Osteoblast (primary cell): ENCODE data around the gene PDZRN3. TPM values are rescaled to one million over a fixed set of nuclear protein-coding genes. Genes with fewer than 3 reads are reported as not detected.

ENCODE experiments used
- DNase-seq: peaks from one replicate; pipeline ENCODE4 v3.0.0; 2011; ENCODE audit warnings: low spot score, mixed read lengths; ENCODE audit not compliant: insufficient read length; ENCODE audit errors: missing footprints
- H2AFZ ChIP-seq: 2 replicates; pipeline ENCODE4 v1.6.0; 2011; ENCODE audit warnings: mild to moderate bottlenecking, low read length
- H3K27ac ChIP-seq: 2 replicates; pipeline ENCODE4 v1.5.1; 2011; ENCODE audit warnings: mild to moderate bottlenecking, low read depth, low read length, moderate library complexity
- H3K27me3 ChIP-seq: 2 replicates; pipeline ENCODE4 v1.6.0; 2012; ENCODE audit warnings: mild to moderate bottlenecking, control low read depth, inconsistent platforms, low read length, moderate library complexity; ENCODE audit not compliant: insufficient read depth
- H3K36me3 ChIP-seq: 2 replicates; pipeline ENCODE4 v1.5.1; 2011; ENCODE audit warnings: mild to moderate bottlenecking, low read length, control low read depth, moderate library complexity; ENCODE audit not compliant: insufficient read depth
- H3K4me1 ChIP-seq: 2 replicates; pipeline ENCODE4 v1.5.1; 2011; ENCODE audit warnings: mild to moderate bottlenecking, low read length, control low read depth, moderate library complexity; ENCODE audit not compliant: insufficient read depth
- H3K4me2 ChIP-seq: 2 replicates; pipeline ENCODE4 v1.6.0; 2011; ENCODE audit warnings: mild to moderate bottlenecking, low read length; ENCODE audit not compliant: insufficient read depth
- H3K4me3 ChIP-seq: fragments of 200-600 bp; sonication (generic); 3 replicates; pipeline ENCODE4 v1.5.1; 2012; ENCODE audit warnings: mild to moderate bottlenecking, low read length, inconsistent platforms; ENCODE audit not compliant: insufficient read depth
- H3K79me2 ChIP-seq: 2 replicates; pipeline ENCODE4 v1.6.0; 2012; ENCODE audit warnings: mild to moderate bottlenecking, low read length, control low read depth, inconsistent platforms; ENCODE audit not compliant: insufficient read depth
- H3K9me3 ChIP-seq: 2 replicates; pipeline ENCODE4 v1.5.1; 2011; ENCODE audit warnings: low read depth, low read length, control low read depth
- H4K20me1 ChIP-seq: 2 replicates; pipeline ENCODE4 v1.6.0; 2012; ENCODE audit warnings: mild to moderate bottlenecking, low read length, control low read depth; ENCODE audit not compliant: insufficient read depth
- total RNA-seq: library from RNA; depleted of rRNA; stranded (reverse); fragments of >200 nt; gene quantifications from 2 replicates; pipeline ENCODE4 v1.2.3, GENCODE V29; 2012
- TF ChIP-seq, protein P1 (sequence below): IDR thresholded peaks from 2 replicates; pipeline ENCODE4 v1.5.1; 2011; ENCODE audit warnings: mild to moderate bottlenecking, low read depth, low read length, moderate library complexity; ENCODE audit errors: extremely low read depth

The PDZRN3 gene
- total RNA-seq, 1 donor = 26.4 TPM

DNA sequence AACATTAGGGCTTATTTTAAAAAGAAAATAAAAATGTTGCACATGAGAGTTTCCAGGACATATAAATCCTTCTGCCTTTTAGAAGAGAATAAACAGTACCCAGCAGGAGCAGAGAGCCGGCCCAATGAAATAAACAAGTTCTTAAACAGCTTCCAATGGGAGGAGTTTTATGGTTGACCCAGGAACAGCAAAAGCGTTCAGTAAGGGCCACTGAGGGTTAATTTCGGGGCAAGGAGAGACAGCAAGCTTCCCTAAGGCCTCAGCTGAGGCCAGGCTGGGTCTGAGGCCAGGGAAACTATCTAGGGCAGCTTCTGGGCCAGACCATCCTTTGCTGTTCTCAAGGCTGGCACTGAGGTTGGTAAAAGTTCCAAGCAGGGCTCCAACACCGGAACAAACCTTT is 3.4 kb downstream of the PDZRN3 start:
- TF ChIP-seq, protein P1, sequence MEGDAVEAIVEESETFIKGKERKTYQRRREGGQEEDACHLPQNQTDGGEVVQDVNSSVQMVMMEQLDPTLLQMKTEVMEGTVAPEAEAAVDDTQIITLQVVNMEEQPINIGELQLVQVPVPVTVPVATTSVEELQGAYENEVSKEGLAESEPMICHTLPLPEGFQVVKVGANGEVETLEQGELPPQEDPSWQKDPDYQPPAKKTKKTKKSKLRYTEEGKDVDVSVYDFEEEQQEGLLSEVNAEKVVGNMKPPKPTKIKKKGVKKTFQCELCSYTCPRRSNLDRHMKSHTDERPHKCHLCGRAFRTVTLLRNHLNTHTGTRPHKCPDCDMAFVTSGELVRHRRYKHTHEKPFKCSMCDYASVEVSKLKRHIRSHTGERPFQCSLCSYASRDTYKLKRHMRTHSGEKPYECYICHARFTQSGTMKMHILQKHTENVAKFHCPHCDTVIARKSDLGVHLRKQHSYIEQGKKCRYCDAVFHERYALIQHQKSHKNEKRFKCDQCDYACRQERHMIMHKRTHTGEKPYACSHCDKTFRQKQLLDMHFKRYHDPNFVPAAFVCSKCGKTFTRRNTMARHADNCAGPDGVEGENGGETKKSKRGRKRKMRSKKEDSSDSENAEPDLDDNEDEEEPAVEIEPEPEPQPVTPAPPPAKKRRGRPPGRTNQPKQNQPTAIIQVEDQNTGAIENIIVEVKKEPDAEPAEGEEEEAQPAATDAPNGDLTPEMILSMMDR = no peak
- H3K4me3 ChIP-seq = peak overlapping the region; percentile 76
- H2AFZ ChIP-seq = peak overlapping the region; percentile 79
- H3K27ac ChIP-seq = peak overlapping the region; percentile 24
- H3K9me3 ChIP-seq = no peaks in the 10 kb centered on the region
- peaks cover 73% of the 10 kb centered on the region for H3K79me2 ChIP-seq
- no peak for DNase-seq
- peaks cover 44% of the 10 kb centered on the region for H3K4me1 ChIP-seq
- H3K36me3 ChIP-seq = no peaks in the 10 kb centered on the region
- H4K20me1 ChIP-seq = no peaks in the 10 kb centered on the region
- peak overlapping the region; percentile 90 for H3K4me2 ChIP-seq
- no peaks in the 10 kb centered on the region for H3K27me3 ChIP-seq

DNA sequence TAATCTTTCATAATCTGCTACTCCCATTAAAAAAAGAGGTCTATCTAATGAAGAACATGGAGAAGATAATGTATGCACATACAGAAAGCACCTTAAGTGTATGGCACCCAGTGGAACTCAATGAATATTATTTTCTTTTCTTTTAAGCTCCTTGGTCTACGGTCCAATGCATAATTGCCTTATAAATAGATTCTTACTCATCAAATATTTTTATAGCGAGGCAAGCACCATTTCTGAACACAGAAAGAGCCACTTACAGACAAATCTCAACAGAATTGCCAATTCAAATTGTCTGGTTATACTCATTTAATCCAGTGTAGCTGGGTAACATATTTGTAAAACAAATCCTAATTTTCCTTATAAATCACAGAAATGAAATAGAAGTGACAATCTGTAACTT is 6.3 kb downstream of the PDZRN3 start:
- no peaks in the 10 kb centered on the region for H3K27me3 ChIP-seq
- H4K20me1 ChIP-seq = peaks cover 6% of the 10 kb centered on the region
- no peaks in the 10 kb centered on the region for H3K9me3 ChIP-seq
- H2AFZ ChIP-seq = no peak overlapping the region
- peaks cover 45% of the 10 kb centered on the region for H3K4me1 ChIP-seq
- H3K27ac ChIP-seq = no peak overlapping the region
- DNase-seq = no peak
- TF ChIP-seq, protein P1 = no peak
- peaks cover 86% of the 10 kb centered on the region for H3K79me2 ChIP-seq
- H3K4me3 ChIP-seq = no peak overlapping the region
- no peaks in the 10 kb centered on the region for H3K36me3 ChIP-seq
- H3K4me2 ChIP-seq = no peak overlapping the region

DNA sequence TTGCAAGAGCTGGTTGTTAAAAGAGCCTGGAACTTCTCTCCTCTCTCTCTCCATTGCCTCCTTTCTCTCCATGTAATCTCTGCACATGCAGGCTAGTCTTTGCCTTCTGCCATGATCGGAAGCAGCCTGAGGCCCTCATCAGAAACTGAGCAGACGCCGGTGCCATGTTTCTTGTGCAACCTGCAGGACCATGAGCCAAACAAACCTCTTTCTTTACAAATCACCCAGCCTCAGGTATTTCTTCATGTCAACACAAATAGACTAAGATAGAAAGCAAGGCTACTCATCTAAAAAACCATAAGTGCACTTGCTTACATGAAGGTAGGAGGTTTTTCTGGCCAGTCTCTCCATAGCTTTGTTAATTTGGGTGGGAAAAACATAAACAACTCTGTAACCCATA is 8.7 kb downstream of the PDZRN3 start:
- Histone ChIP-seq H3K27me3 (no peaks in the 10 kb centered on the region), H3K36me3 (no peaks in the 10 kb centered on the region), H3K4me3 (no peak overlapping the region), H4K20me1 (peaks cover 15% of the 10 kb centered on the region), H3K9me3 (no peaks in the 10 kb centered on the region), H3K4me2 (no peak overlapping the region), H2AFZ (no peak overlapping the region), H3K79me2 (peaks cover 83% of the 10 kb centered on the region), H3K27ac (no peak overlapping the region), H3K4me1 (peaks cover 26% of the 10 kb centered on the region)
- TF ChIP-seq, protein P1 = no peak
- no peak for DNase-seq

DNA sequence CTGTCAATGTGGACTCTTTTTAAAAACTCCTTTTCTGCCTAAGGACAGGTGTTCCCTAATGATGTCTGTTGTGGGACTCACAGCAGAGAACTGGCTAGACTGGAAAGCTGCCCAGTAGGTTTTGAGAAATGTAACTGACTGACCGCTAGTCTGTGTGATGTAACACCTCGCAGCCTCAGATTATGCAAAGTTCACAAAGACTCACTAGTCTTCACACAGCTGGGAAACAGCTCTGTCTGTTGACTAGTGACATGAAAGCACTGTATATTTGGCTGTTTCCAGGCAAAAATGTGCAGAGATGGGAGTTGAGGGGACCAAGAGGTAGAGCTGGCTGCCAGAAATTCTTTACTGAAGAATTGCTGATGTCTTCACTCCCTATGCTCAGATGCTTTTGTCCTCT is 10.3 kb downstream of the PDZRN3 start:
- Histone ChIP-seq H3K4me3 (no peak overlapping the region), H3K4me1 (peaks cover 27% of the 10 kb centered on the region), H3K79me2 (peaks cover 81% of the 10 kb centered on the region), H4K20me1 (peaks cover 15% of the 10 kb centered on the region), H3K9me3 (no peaks in the 10 kb centered on the region), H3K36me3 (no peaks in the 10 kb centered on the region), H2AFZ (no peak overlapping the region), H3K4me2 (peak overlapping the region; percentile 15), H3K27ac (no peak overlapping the region), H3K27me3 (no peaks in the 10 kb centered on the region)
- TF ChIP-seq, protein P1 = no peak
- peak; percentile 88 for DNase-seq
